Measurements from ENCODE around the gene PRKAR1B. TPM values are rescaled to one million over a fixed set of nuclear protein-coding genes. Genes with fewer than 3 reads are reported as not detected.

Gene PRKAR1B
- total RNA-seq, 2 donors from 2014 or later = 2.0 to 3.4 TPM

DNA sequence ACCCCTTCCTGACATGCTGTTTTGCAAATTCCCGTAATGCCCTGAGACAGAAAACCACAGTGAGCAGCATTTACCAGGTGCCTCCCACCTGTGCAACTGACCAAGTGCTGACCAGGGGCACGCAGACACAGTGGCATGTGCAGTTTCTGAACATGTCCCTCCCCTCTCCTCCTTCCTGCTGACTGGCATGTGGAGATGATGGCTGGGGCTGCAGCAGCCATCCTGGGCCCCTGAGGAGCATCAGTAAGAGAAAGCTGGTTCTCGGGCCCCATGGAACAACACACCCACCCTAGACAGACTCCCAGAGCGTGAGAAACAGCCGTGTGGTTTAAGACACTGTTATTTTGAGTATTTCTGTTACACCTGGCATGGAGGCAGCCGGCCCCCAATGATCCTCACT is 141.2 kb downstream of the PRKAR1B start:
- ATAC-seq (no peak), DNase-seq (no peak)
- Histone ChIP-seq H3K36me3 (replicated peaks in 1 of 2; ENCODE audit: insufficient read depth in 1 of 2, low read depth in 2 of 2) (no peaks in the 10 kb centered on the region), H3K27me3 (no peaks in the 10 kb centered on the region), H3K27ac (no peak overlapping the region), H3K4me1 (peaks cover under 1% of the 10 kb centered on the region), H3K9me3 (no peaks in the 10 kb centered on the region), H3K4me3 (no peak overlapping the region)
- TF ChIP-seq POLR2A (IDR thresholded peaks at IDR 0.05) = no peak
- TF ChIP-seq, protein P1, sequence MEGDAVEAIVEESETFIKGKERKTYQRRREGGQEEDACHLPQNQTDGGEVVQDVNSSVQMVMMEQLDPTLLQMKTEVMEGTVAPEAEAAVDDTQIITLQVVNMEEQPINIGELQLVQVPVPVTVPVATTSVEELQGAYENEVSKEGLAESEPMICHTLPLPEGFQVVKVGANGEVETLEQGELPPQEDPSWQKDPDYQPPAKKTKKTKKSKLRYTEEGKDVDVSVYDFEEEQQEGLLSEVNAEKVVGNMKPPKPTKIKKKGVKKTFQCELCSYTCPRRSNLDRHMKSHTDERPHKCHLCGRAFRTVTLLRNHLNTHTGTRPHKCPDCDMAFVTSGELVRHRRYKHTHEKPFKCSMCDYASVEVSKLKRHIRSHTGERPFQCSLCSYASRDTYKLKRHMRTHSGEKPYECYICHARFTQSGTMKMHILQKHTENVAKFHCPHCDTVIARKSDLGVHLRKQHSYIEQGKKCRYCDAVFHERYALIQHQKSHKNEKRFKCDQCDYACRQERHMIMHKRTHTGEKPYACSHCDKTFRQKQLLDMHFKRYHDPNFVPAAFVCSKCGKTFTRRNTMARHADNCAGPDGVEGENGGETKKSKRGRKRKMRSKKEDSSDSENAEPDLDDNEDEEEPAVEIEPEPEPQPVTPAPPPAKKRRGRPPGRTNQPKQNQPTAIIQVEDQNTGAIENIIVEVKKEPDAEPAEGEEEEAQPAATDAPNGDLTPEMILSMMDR (IDR thresholded peaks at IDR 0.05) = no peak
- intact Hi-C loops (cut with DNase I) = no loop called here
- WGBS, 2 donors = 88 to 100% methylated on average over 3 to 6 of the region's 6 CpGs

DNA sequence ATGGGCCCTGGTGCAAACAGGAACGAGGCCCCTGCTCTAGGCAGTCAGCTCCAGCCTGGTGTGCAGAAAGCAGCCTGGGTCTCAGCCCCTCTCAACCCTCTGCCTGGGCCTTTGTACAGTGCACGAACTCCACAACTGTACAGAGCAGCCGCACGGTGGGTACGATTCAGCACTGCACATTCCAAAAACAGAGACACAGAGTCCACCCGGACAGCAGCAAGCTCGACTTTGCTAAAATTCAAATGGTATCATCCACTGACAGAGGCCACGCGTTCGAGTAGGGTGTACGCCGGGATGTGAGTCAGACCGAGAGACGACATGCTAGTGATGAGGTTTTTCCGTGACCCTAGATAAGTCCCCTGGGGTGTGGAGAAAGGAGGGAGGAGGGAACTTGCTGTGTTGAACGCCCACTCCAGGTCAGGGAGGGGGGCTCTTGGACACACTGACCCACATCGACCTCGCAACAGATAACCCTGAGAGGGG is 141.8 kb downstream of the PRKAR1B start:
- TF ChIP-seq POLR2A (IDR thresholded peaks at IDR 0.05) = no peak
- TF ChIP-seq, protein P1 (IDR thresholded peaks at IDR 0.05) = no peak
- WGBS, 2 donors = 86 to 98% methylated on average over 6 to 18 of the region's 18 CpGs

DNA sequence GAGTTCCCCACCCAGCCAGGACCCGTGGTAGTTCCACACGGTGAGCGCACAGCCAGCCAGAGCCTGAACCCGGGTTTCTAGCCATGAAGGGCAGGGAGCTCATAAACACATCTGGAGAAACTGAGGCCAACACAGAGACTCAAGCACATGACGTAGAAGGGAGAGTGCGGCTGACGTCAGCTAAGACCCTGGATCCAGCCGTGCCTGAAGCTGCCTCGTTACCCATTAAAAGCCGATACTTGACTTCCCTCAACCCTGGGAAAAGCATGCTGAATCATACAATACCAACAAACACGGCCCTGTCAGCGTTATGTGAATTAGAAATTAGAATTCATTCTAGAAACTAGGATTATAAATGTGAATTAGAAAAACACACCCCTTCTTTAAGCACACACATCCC is 142.3 kb downstream of the PRKAR1B start:
- ATAC-seq = no peak
- Histone ChIP-seq H3K27me3 (no peaks in the 10 kb centered on the region), H3K4me3 (no peak overlapping the region), H3K9me3 (no peaks in the 10 kb centered on the region), H3K4me1 (no peaks in the 10 kb centered on the region), H3K27ac (no peak overlapping the region), H3K36me3 (replicated peaks in 1 of 2; ENCODE audit: insufficient read depth in 1 of 2, low read depth in 2 of 2) (no peaks in the 10 kb centered on the region)
- TF ChIP-seq POLR2A (IDR thresholded peaks at IDR 0.05) = no peak
- TF ChIP-seq, protein P1 (IDR thresholded peaks at IDR 0.05) = no peak
- DNase-seq = no peak
- WGBS, 2 donors = 93 to 97% methylated on average over 12 of the region's 12 CpGs
- intact Hi-C loops (cut with DNase I) = no loop called here

More for the DNA sequence above, 141.8 kb downstream of the PRKAR1B start:
- H3K9me3 ChIP-seq = no peaks in the 10 kb centered on the region
- H3K36me3 ChIP-seq (replicated peaks in 1 of 2; ENCODE audit: insufficient read depth in 1 of 2, low read depth in 2 of 2) = no peaks in the 10 kb centered on the region
- no peak overlapping the region for H3K4me3 ChIP-seq
- H3K27ac ChIP-seq = no peak overlapping the region
- no peaks in the 10 kb centered on the region for H3K27me3 ChIP-seq
- no peak for ATAC-seq
- no peak for DNase-seq
- H3K4me1 ChIP-seq = no peaks in the 10 kb centered on the region
- intact Hi-C loops (cut with DNase I) = no loop called here

DNA sequence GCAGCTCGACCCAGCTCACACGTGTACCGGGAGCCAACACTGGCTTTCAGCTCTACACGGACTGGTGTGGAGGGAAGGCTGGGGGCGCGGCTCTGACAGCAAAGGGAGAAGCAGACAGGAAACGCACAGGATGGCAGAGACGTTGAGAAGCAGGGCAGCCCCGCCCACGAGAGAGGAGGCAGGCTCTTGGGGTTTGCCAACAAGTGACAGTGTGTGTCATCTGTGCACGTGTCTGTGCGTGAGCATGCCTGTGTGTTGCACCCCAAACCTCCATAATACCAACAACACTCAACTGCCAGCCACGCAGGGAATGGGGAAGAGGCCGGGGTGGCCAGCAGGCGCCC is 143.0 kb downstream of the PRKAR1B start:
- no peak overlapping the region for H3K27ac ChIP-seq
- no peaks in the 10 kb centered on the region for H3K36me3 ChIP-seq (replicated peaks in 1 of 2; ENCODE audit: insufficient read depth in 1 of 2, low read depth in 2 of 2)
- ATAC-seq (no peak), DNase-seq (peak in 1 of 4 donors; percentile 39)
- no peaks in the 10 kb centered on the region for H3K27me3 ChIP-seq
- intact Hi-C loops (cut with DNase I) = no loop called here
- H3K4me1 ChIP-seq = no peaks in the 10 kb centered on the region
- 67 to 93% methylated on average over 15 of the region's 15 CpGs for WGBS, 2 donors
- no peaks in the 10 kb centered on the region for H3K9me3 ChIP-seq
- no peak overlapping the region for H3K4me3 ChIP-seq
- TF ChIP-seq, protein P1 (IDR thresholded peaks at IDR 0.05) = no peak
- TF ChIP-seq POLR2A (IDR thresholded peaks at IDR 0.05) = no peak

DNA sequence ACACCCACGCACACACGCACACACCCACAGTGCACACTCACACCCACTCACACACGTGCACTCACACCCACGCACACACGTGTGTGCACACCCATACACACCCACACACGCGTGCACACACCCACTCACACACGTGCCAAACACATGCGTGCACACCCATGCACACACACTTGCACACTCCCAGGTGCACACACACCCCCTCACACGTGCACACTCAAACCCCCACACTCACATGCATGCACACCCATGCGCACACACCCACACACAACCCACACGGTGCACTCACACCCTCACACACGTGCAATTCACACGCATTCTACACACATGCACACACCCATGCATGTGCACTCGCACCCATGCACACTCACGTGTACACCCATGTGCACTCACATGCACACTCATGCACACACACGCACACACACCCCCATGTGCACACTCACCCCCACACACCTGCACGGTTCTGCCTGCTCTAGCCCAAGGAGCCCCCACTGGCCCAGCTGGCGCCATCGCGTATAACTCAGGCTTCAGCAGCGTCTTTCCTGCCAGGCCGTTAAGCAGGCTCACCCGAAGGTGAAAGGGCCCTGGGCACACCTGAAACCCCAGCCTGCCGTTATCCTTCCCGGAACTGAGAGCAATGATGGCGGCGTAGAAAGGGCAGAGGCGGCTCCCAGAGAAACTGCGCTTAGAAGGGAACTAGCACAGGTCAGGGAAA is 143.5 kb downstream of the PRKAR1B start:
- WGBS, 2 donors = 82 to 85% methylated on average over 28 to 30 of the region's 30 CpGs
- TF ChIP-seq POLR2A (IDR thresholded peaks at IDR 0.05) = no peak
- TF ChIP-seq, protein P1 (IDR thresholded peaks at IDR 0.05) = no peak
- H3K36me3 ChIP-seq (replicated peaks in 1 of 2; ENCODE audit: insufficient read depth in 1 of 2, low read depth in 2 of 2) = no peaks in the 10 kb centered on the region
- DNase-seq = no peak
- H3K27me3 ChIP-seq = no peaks in the 10 kb centered on the region
- H3K4me3 ChIP-seq = no peak overlapping the region
- intact Hi-C loops (cut with DNase I) = no loop called here
- no peak overlapping the region for H3K27ac ChIP-seq
- no peaks in the 10 kb centered on the region for H3K4me1 ChIP-seq
- no peak for ATAC-seq
- no peaks in the 10 kb centered on the region for H3K9me3 ChIP-seq
